Stomach (tissue), 9 donors: Measurements from ENCODE around the gene FAM8A1. TPM values are rescaled to one million over a fixed set of nuclear protein-coding genes. Genes with fewer than 3 reads are reported as not detected.
"Not testable (repeated sequence)": the region's sequence is repeated elsewhere in the genome, so short reads cannot be mapped to it uniquely, and the experiment has no call there.

Experiments used
- DNase-seq, 2 donors: peaks; one replicate each; pipeline versions ENCODE4 v3.0.0 to v3.0.0-alpha.2; 2013 to 2019
- H3K27ac ChIP-seq, 5 donors: fragments of 200-600 bp in 4 of 5; sonication (generic) in 4 of 5; one replicate each; pipeline ENCODE4 v1.5.1; 2013 to 2019; ENCODE audit warnings: mild to moderate bottlenecking in 1 of 5, moderate library complexity in 1 of 5
- H3K27me3 ChIP-seq, 3 donors: fragments of 200-600 bp; sonication (generic); one replicate each; pipeline ENCODE4 v1.5.1; 2017 to 2019; ENCODE audit warnings: mixed run types in 1 of 3
- H3K36me3 ChIP-seq, 4 donors: fragments of 200-600 bp; sonication (generic); 1 replicate in 3 of 4; 2 replicates in 1 of 4; pipeline ENCODE4 v1.5.1; 2016 to 2019
- H3K4me1 ChIP-seq, 4 donors: fragments of 200-600 bp; sonication (generic); one replicate each; pipeline ENCODE4 v1.5.1; 2016 to 2019
- H3K4me3 ChIP-seq, 4 donors: fragments of 200-600 bp; sonication (generic) in 3 of 4; one replicate each; pipeline ENCODE4 v1.5.1; 2016 to 2019; ENCODE audit warnings: mild to moderate bottlenecking in 1 of 4
- H3K9me3 ChIP-seq, 4 donors: fragments of 200-600 bp; sonication (generic); one replicate each; pipeline ENCODE4 v1.5.1; 2016 to 2019
- EP300 ChIP-seq: sonication (generic); formaldehyde crosslinking; IDR thresholded peaks from one replicate; pipeline ENCODE4 v1.6.1; 2017; ENCODE audit warnings: antibody characterized with exemption
- POLR2A ChIP-seq, 4 donors: fragments of 450-650 bp; IDR thresholded peaks; one replicate each; pipeline ENCODE4 v1.6.1; 2016; ENCODE audit warnings: antibody characterized with exemption in 4 of 4, control low read depth in 2 of 4, mild to moderate bottlenecking in 1 of 4, moderate library complexity in 1 of 4
- POLR2AphosphoS5 ChIP-seq, 3 donors: sonication (generic); formaldehyde crosslinking; IDR thresholded peaks; one replicate each; pipeline ENCODE4 v1.6.1; 2016; ENCODE audit warnings: antibody characterized with exemption in 3 of 3
- whole genome bisulfite sequencing, 5 donors: extraction: QIAGEN DNeasy Blood & Tissue Kit in 3 of 5; methylation state at CpG; one replicate each; pipeline versions ENCODE4 v1.1.5 to v1.1.7; 2013 to 2018; 5-methylcytosine and 5-hydroxymethylcytosine counted together
- intact Hi-C: fragments of 100-400 bp; cut with DNase I; formaldehyde crosslinking; loops from one replicate; pipeline ENCODE4 v1.15.1; 2023; ENCODE audit warnings: low total_unique reads
- polyA plus RNA-seq, 3 donors: library from polyadenylated mRNA; stranded (reverse); fragments of 200-250 nt; gene quantifications; one replicate each; pipeline ENCODE4 v1.2.3, GENCODE V29; 2013
- total RNA-seq, 5 donors: library from RNA; depleted of rRNA; stranded (reverse); fragments of >200 nt; gene quantifications; one replicate each; pipeline versions ENCODE4 v1.1.0 to v1.2.3, GENCODE V29; 2014 to 2016
- TF ChIP-seq, protein P1 (sequence below), 7 experiments: fragments of 450-650 bp in 4 of 7; fragments of 200-600 bp in 3 of 7; sonication (generic) in 3 of 7; IDR thresholded peaks; one replicate each; pipeline ENCODE4 v1.5.1; 2016 to 2019; ENCODE audit warnings: antibody characterized with exemption in 7 of 7, control low read depth in 2 of 7, mild to moderate bottlenecking in 1 of 7
- donor health status: healthy with polysubstance abuse.
- donor health status: Bipolar disorder and iron deficiency.
- donor health status: healthy.

The FAM8A1 gene
- total and polyA plus RNA-seq, 8 donors, result 5.2 to 42.4 (median 21.9) TPM

DNA sequence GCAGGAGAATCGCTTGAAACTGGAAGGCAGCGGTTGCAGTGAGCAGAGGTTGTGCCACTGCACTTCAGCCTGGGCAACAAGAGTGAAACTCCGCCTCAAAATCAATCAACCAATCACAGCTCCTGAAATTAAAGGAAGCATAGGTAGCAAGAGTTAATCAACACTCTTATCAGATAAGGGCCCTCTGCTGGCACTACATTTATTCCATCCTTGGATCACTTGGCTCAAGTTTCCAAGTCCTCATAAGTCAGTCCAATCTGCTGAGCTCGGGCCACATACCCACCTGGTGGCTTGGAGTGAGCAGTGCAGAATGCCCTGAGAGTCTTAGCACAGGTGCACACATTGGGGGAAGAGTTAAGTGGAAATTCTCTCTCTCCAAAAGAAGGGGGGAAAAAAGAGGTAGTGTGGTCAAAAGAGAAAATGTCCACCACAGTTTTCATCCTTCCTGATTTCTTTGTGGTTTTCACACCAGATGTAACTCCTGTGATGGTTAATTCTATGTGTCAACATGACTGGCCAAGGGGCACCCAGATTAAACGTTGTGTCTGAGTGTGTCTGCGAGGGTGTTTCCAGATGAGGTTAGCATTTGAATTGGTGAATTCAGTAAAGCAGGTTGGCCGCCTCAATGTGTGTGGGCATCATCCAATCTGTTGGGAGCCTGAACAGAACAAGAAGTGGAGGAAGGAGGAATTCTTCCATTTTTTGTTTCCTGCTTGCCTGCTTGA, 14.2 kb upstream of the FAM8A1 start:
- H3K9me3 ChIP-seq, result no peaks in the 10 kb centered on the region
- no peak overlapping the region for H3K4me3 ChIP-seq
- peak in 1 of 2 donors; percentile 16 for DNase-seq
- peaks cover 0 to 21% (median 13%) of the 10 kb centered on the region in 4 donors for H3K4me1 ChIP-seq
- peaks cover 0 to under 1% (median 0%) of the 10 kb centered on the region in 3 donors for H3K27me3 ChIP-seq
- 56 to 69% (median 65%) methylated on average over 7 of the region's 7 CpGs for WGBS, 5 donors
- TF ChIP-seq EP300 (no peak), POLR2AphosphoS5 (IDR thresholded peaks at IDR 0.05) (no peak), POLR2A (IDR thresholded peaks at IDR 0.05) (no peak)
- TF ChIP-seq, protein P1, sequence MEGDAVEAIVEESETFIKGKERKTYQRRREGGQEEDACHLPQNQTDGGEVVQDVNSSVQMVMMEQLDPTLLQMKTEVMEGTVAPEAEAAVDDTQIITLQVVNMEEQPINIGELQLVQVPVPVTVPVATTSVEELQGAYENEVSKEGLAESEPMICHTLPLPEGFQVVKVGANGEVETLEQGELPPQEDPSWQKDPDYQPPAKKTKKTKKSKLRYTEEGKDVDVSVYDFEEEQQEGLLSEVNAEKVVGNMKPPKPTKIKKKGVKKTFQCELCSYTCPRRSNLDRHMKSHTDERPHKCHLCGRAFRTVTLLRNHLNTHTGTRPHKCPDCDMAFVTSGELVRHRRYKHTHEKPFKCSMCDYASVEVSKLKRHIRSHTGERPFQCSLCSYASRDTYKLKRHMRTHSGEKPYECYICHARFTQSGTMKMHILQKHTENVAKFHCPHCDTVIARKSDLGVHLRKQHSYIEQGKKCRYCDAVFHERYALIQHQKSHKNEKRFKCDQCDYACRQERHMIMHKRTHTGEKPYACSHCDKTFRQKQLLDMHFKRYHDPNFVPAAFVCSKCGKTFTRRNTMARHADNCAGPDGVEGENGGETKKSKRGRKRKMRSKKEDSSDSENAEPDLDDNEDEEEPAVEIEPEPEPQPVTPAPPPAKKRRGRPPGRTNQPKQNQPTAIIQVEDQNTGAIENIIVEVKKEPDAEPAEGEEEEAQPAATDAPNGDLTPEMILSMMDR (IDR thresholded peaks at IDR 0.05), result peak in 2 of 7 experiments; percentile 6 to 12
- intact Hi-C loops, result loop anchor here (5.0 to 10.0 kb wide), 2 partner anchors 219 to 429 kb away; no protein-coding TSS in a partner anchor
- H3K36me3 ChIP-seq, result no peaks in the 10 kb centered on the region
- no peak overlapping the region for H3K27ac ChIP-seq

DNA sequence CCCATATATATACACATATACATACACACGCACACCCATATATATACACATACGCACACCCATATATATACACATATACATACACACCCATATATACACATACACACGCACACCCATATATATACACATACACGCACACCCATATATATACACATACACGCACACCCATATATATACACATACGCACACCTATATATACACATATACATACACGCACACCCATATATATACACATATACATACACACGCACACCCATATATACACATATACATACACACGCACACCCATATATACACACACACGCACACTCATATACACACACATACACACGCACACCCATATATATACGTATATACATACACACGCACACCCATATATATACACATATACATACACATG, 13.5 kb upstream of the FAM8A1 start:
- not testable (repeated sequence) for H3K27me3 ChIP-seq, H3K36me3 ChIP-seq, H3K27ac ChIP-seq, DNase-seq, H3K4me3 ChIP-seq, H3K9me3 ChIP-seq
- H3K4me1 ChIP-seq, result peaks cover 0 to 19% (median 12%) of the 10 kb centered on the region in 4 donors
- WGBS, 5 donors, result 85 to 96% (median 95%) methylated on average over 13 of the region's 13 CpGs
- intact Hi-C loops, result loop anchor here (5.0 to 10.0 kb wide), 2 partner anchors 218 to 429 kb away; no protein-coding TSS in a partner anchor

DNA sequence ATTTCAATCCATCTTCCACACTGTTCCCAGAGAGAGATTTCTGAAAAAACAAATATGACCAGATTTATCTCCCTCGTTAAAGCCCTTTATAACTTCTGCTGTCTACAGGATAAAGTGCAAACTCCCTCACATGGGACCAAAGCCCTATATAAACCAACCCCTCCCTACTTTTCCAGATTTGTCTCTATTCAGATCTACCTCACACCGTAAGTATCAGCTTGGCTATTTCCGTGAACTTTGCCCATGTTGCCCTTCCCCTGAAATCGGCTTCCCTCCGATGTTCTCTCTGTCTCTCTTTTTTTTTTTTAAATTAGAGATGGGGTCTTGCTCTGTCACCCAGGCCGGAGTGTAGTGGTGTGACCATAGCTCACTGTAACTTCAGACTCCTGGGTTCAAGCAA, 12.1 kb upstream of the FAM8A1 start:
- Histone ChIP-seq H3K27me3 (no peaks in the 10 kb centered on the region), H3K4me3 (no peak overlapping the region), H3K36me3 (no peaks in the 10 kb centered on the region), H3K9me3 (no peaks in the 10 kb centered on the region), H3K27ac (no peak overlapping the region), H3K4me1 (peaks cover 0 to 19% (median 12%) of the 10 kb centered on the region in 4 donors)
- intact Hi-C loops, result loop anchor here (5.0 to 10.0 kb wide), 2 partner anchors 217 to 431 kb away; no protein-coding TSS in a partner anchor
- no peak for DNase-seq
- TF ChIP-seq EP300 (no peak), POLR2A (IDR thresholded peaks at IDR 0.05) (no peak)
- 65 to 80% (median 68%) methylated on average over 6 of the region's 6 CpGs for WGBS, 5 donors

DNA sequence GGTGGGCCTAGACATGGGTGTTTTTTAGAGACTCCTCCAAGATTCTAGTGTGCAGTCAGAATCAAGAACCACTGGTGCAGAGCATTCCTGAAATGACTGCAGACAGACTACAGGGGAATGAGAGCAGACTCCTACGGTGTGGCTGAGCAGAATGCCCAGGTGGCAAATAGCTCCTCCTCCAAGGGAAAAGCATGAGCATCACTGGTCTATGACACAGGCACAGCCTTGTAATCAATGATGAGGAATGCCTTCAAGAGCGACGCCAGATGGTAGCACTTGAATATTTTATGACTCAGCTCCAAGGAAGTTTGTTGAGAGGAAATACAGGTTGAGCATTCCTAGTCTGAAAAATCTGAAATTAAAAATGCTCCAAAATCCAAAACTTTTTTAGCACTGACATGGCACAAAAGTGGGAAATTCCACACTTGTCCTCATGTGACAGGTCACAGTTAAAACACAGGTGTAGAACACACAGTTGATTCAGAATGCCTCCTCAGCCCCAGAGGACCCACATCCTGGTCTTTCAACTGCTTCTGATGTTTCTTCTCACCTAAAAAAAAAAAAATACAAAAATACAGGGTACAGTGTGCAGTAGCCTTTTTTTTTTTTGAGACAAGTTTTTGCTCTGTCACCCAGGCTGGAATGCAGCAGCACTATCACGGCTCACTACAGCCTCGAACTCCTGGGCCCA, 10.6 kb upstream of the FAM8A1 start:
- Histone ChIP-seq H3K9me3 (no peaks in the 10 kb centered on the region), H3K4me3 (no peak overlapping the region), H3K36me3 (no peaks in the 10 kb centered on the region), H3K27ac (no peak overlapping the region), H3K27me3 (no peaks in the 10 kb centered on the region), H3K4me1 (peaks cover 0 to 9% (median 1%) of the 10 kb centered on the region in 4 donors)
- intact Hi-C loops, result loop anchor here (5.0 to 10.0 kb wide), 2 partner anchors 215 to 432 kb away; no protein-coding TSS in a partner anchor
- TF ChIP-seq, protein P1 (IDR thresholded peaks at IDR 0.05), result no peak
- TF ChIP-seq POLR2AphosphoS5 (IDR thresholded peaks at IDR 0.05), result no peak
- peak in 1 of 2 donors; percentile 46 for DNase-seq
- WGBS, 5 donors, result 59 to 76% (median 69%) methylated on average over 5 of the region's 5 CpGs

DNA sequence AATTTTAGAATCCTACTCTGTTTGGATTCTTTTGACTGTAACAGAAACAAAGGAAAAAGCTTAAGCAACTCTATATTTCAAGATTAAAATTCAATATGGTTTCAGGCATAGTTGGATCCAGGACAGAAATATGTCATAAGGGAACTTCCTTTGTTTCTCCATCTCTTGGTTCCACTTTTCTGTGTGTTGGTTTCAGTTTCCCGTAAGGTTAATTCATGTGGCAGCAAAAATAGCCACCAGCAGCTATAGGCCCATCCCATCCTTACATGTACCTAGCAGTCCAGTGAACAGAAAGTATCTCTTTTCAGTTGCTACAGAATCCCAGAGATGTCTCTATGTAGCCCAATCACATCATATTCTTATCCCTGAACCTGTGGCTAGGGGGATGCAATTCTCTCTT, 8.8 kb upstream of the FAM8A1 start:
- WGBS, 5 donors, result 78 to 85% (median 82%) methylated on average over 1 of the region's 1 CpG
- intact Hi-C loops, result no loop called here
- Histone ChIP-seq H3K27ac (peak overlapping the region in 1 of 5 donors; percentile 53), H3K9me3 (no peaks in the 10 kb centered on the region), H3K4me3 (no peak overlapping the region), H3K4me1 (peaks cover 0 to 1% (median 0%) of the 10 kb centered on the region in 4 donors), H3K27me3 (no peaks in the 10 kb centered on the region), H3K36me3 (no peaks in the 10 kb centered on the region)
- no peak for TF ChIP-seq POLR2A (IDR thresholded peaks at IDR 0.05)
- no peak for DNase-seq
